ENCODE measurements around the gene PTMS.

GRCh38 chr12:6770094-6770493 is 3.9 kb downstream of the PTMS start:
- no peak for TF ChIP-seq CTCF (conservative IDR thresholded peaks at IDR 0.05 in 1 of 2, IDR thresholded peaks at IDR 0.05 in 1 of 2; ENCODE audit: extremely low read depth in 1 of 2, insufficient read depth in 1 of 2, low read depth in 1 of 2, low read length in 2 of 2)
- no peak for TF ChIP-seq EZH2 (IDR thresholded peaks at IDR 0.05; ENCODE audit: borderline replicate concordance, low read length)

Measured in mammary epithelial cell (primary cell).